Right hindlimb (tissue), 1 donor: ENCODE data around the gene VEGFB.
A peak's percentile ranks its signal among the peaks of the same experiment; 100 is the strongest.

Source experiments
- DNase-seq: peaks from one replicate; pipeline ENCODE4 v3.0.0-alpha.2; 2018

The VEGFB gene

DNA sequence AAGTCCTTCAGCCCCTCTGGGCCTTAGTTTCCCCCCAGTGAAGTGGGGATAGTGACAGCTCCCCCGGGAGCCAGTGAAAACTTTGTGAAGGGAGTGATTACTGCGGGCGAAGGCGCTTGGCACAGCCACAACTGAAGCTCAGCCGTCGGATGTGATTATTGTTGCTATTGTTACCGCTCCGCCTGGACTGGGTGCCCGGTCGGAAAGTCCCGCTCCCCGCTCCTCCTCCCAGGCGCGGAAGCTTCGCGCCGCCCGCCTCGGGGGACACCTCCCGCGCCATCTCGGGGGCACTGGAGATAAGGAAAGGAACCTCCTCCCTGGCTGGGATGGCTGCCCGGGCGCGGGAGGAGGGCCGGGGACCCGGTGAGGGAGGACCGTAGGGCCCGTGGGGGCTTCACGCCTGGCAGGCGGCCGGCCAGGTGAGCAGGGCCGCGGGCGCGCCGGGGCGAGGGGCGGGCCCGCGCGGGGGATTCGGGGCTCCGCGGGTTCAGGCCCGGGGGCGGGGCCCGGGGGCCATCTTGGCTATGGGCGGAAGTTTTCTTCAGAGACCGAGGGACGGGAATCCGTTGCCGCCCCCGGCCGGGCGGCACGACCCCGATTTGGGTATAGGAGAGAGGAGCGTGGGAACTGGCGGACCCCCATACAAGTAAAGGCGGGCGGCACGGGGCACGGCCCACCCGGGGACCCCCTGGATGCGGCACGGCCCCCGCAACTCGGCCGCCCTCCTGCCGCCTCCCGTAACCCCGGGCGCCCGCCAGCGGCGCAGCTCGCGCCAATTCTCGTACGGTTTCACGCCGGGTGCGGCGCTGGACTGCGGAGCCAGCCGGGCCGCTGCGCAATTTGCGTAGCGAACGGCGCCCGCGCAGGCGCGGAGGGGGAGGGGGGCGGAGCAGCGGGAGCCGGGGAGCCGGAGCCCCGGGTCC lies 50.8 kb downstream of the VEGFB start, which contains the start of gene GPR137:
Gene GPR137, plus strand, starts transcription at position 887 of the 923 bp plus-strand sequence. CDS start 677 bp downstream, outside the sequence.
- peak; percentile 92 for DNase-seq

DNA sequence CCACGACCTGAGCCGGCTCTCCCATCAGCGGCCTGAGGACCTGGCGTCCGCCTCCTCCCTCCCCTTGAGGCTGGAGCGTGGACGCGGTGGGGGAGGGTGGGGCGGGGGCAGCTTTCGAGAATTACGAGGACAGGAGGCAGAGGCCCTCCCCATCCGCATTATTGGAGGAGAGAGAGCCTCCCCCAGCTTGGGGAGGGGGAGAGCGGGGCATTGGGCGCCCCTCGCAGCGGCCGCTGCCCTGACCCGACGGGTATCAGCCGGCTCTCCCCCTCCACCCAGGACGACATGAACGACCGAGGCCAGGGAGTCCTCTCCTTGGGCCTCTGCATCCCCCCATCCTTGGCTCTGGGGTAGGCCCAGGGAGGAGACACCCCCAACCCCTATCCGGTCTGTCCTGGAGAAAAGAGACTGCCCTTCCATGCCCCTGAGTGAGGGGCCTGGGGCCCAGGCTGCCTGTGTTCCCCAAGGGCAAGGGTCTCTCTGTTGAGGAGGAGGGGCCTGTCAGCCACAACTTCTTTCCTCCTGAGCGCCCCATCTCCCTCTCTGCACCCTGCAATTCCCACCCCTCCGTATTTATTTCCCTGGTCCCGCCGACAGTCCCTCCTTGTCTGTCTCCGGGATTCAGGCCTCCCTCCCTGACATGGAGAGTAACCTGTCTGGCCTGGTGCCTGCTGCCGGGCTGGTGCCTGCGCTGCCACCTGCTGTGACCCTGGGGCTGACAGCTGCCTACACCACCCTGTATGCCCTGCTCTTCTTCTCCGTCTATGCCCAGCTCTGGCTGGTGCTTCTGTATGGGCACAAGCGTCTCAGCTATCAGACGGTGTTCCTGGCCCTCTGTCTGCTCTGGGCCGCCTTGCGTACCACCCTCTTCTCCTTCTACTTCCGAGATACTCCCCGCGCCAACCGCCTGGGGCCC lies 51.8 kb downstream of the VEGFB start:
- no peak for DNase-seq

DNA sequence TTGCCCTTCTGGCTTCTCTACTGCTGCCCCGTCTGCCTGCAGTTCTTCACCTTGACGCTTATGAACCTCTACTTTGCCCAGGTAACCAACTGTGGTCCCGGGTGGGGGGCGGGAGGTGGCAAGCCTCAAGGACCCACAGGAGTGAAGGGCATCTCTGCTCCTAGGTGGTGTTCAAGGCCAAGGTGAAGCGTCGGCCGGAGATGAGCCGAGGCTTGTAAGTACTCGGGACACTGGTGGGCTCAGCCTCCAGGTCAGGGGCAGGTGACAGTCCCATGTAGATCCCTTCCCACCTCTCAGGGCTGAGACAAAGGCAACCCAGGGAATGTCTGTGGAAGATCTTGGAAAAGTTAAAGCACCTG lies 52.4 kb downstream of the VEGFB start:
- no peak for DNase-seq

DNA sequence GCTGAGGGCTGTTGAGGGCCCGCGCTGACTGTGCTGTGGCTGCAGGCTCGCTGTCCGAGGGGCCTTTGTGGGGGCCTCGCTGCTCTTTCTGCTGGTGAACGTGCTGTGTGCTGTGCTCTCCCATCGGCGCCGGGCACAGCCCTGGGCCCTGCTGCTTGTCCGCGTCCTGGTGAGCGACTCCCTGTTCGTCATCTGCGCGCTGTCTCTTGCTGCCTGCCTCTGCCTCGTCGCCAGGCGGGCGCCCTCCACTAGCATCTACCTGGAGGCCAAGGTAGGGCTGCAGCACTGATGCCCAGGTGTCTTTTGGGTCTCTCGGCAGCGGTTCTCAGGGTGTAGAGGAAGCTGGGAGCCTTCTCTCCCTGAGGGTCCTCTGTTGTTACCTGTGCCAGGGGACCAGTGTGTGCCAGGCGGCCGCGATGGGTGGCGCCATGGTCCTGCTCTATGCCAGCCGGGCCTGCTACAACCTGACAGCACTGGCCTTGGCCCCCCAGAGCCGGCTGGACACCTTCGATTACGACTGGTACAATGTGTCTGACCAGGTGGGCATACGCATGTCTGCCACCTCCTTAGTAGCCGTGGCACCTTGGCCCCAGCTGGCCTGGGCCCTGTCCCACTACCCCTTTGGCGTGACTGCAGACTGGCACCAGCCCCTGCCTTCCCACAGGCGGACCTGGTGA lies 53.4 kb downstream of the VEGFB start:
- DNase-seq, result no peak

DNA sequence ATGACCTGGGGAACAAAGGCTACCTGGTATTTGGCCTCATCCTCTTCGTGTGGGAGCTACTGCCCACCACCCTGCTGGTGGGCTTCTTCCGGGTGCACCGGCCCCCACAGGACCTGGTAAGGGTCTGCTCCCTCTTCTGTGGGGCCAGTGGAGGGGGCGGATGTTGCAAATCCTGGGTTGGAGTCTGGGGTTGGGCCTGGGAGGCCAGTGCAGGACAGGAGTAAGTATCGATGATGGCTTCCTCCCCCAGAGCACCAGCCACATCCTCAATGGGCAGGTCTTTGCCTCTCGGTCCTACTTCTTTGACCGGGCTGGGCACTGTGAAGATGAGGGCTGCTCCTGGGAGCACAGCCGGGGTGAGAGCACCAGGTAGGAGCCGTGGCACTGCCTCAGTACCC lies 54.0 kb downstream of the VEGFB start:
- no peak for DNase-seq
